ENCODE data around the gene ARHGAP12. TPM values are rescaled to one million over a fixed set of nuclear protein-coding genes. Genes with fewer than 3 reads are reported as not detected.
A peak's percentile ranks its signal among the peaks of the same experiment; 100 is the strongest.
"Not testable (repeated sequence)": the region's sequence is repeated elsewhere in the genome, so short reads cannot be mapped to it uniquely, and the experiment has no call there.

The ARHGAP12 gene
- total RNA-seq, 2 donors from 2014 or later, result 4.5 to 5.3 TPM

- H3K4me3 Mint-ChIP-seq, result no peak overlapping the region
- peaks cover 36 to 42% of the 10 kb centered on the region in 2 donors for H3K4me1 Mint-ChIP-seq (ENCODE audit: low read depth in 2 of 2)
- no peaks in the 10 kb centered on the region for H3K27me3 Mint-ChIP-seq
- ATAC-seq (no peak), DNase-seq (ENCODE audit: low spot score) (no peak)
- H3K9me3 Mint-ChIP-seq, result no peaks in the 10 kb centered on the region
- peaks cover 5% of the 10 kb centered on the region for H3K36me3 Mint-ChIP-seq
- H3K27ac Mint-ChIP-seq, result no peak overlapping the region
Observed at GRCh38 chr10:31897506-31897905, 31.1 kb downstream of the ARHGAP12 start.

- H3K36me3 Mint-ChIP-seq, result peaks cover 5% of the 10 kb centered on the region
- no peak overlapping the region for H3K4me3 Mint-ChIP-seq
- H3K27me3 Mint-ChIP-seq, result no peaks in the 10 kb centered on the region
- H3K4me1 Mint-ChIP-seq (ENCODE audit: low read depth in 2 of 2), result peaks cover 38 to 45% of the 10 kb centered on the region in 2 donors
- DNase-seq (ENCODE audit: low spot score) (no peak), ATAC-seq (no peak)
- no peak overlapping the region for H3K27ac Mint-ChIP-seq
- H3K9me3 Mint-ChIP-seq, result no peaks in the 10 kb centered on the region
Observed at GRCh38 chr10:31896968-31897384, 31.7 kb downstream of the ARHGAP12 start.

- not testable (repeated sequence) for H3K27ac Mint-ChIP-seq; H3K27me3 Mint-ChIP-seq; H3K9me3 Mint-ChIP-seq; H3K4me3 Mint-ChIP-seq; H3K36me3 Mint-ChIP-seq; ATAC-seq; DNase-seq (ENCODE audit: low spot score)
- peaks cover 42 to 45% of the 10 kb centered on the region in 2 donors for H3K4me1 Mint-ChIP-seq (ENCODE audit: low read depth in 2 of 2)
Observed at GRCh38 chr10:31895722-31896121, 32.9 kb downstream of the ARHGAP12 start.

GRCh38 chr10:31888442-31888841, 40.2 kb downstream of the ARHGAP12 start:
- DNase-seq (ENCODE audit: low spot score) (no peak), ATAC-seq (no peak)
- Mint-ChIP-seq H3K36me3 (no peaks in the 10 kb centered on the region), H3K4me1 (ENCODE audit: low read depth in 2 of 2) (peaks cover 21 to 22% of the 10 kb centered on the region in 2 donors), H3K27ac (no peak overlapping the region), H3K9me3 (no peaks in the 10 kb centered on the region), H3K4me3 (no peak overlapping the region), H3K27me3 (no peaks in the 10 kb centered on the region)

GRCh38 chr10:31887850-31888249, 40.8 kb downstream of the ARHGAP12 start:
- H3K36me3 Mint-ChIP-seq, result no peaks in the 10 kb centered on the region
- H3K27me3 Mint-ChIP-seq, result no peaks in the 10 kb centered on the region
- peaks cover 15 to 16% of the 10 kb centered on the region in 2 donors for H3K4me1 Mint-ChIP-seq (ENCODE audit: low read depth in 2 of 2)
- H3K4me3 Mint-ChIP-seq, result no peak overlapping the region
- ATAC-seq, result no peak
- no peak for DNase-seq (ENCODE audit: low spot score)
- no peaks in the 10 kb centered on the region for H3K9me3 Mint-ChIP-seq
- no peak overlapping the region for H3K27ac Mint-ChIP-seq

GRCh38 chr10:31886885-31887284, 41.7 kb downstream of the ARHGAP12 start:
- Mint-ChIP-seq H3K27me3 (no peaks in the 10 kb centered on the region), H3K4me3 (no peak overlapping the region), H3K4me1 (ENCODE audit: low read depth in 2 of 2) (peaks cover 10 to 11% of the 10 kb centered on the region in 2 donors), H3K9me3 (no peaks in the 10 kb centered on the region), H3K36me3 (no peaks in the 10 kb centered on the region), H3K27ac (no peak overlapping the region)
- ATAC-seq (no peak), DNase-seq (ENCODE audit: low spot score) (no peak)

GRCh38 chr10:31885971-31886370, 42.7 kb downstream of the ARHGAP12 start:
- DNase-seq (ENCODE audit: low spot score) (no peak), ATAC-seq (no peak)
- H3K36me3 Mint-ChIP-seq, result no peaks in the 10 kb centered on the region
- no peaks in the 10 kb centered on the region for H3K9me3 Mint-ChIP-seq
- no peaks in the 10 kb centered on the region for H3K27me3 Mint-ChIP-seq
- H3K4me1 Mint-ChIP-seq (ENCODE audit: low read depth in 2 of 2), result peaks cover 6 to 10% of the 10 kb centered on the region in 2 donors
- H3K27ac Mint-ChIP-seq, result no peak overlapping the region
- no peak overlapping the region for H3K4me3 Mint-ChIP-seq

GRCh38 chr10:31884386-31884785, 44.2 kb downstream of the ARHGAP12 start:
- no peaks in the 10 kb centered on the region for H3K36me3 Mint-ChIP-seq
- no peaks in the 10 kb centered on the region for H3K9me3 Mint-ChIP-seq
- no peak overlapping the region for H3K27ac Mint-ChIP-seq
- H3K4me3 Mint-ChIP-seq, result no peak overlapping the region
- DNase-seq (ENCODE audit: low spot score) (no peak), ATAC-seq (no peak)
- H3K27me3 Mint-ChIP-seq, result no peaks in the 10 kb centered on the region
- peaks cover 6 to 10% of the 10 kb centered on the region in 2 donors for H3K4me1 Mint-ChIP-seq (ENCODE audit: low read depth in 2 of 2)

GRCh38 chr10:31883397-31883796, 45.2 kb downstream of the ARHGAP12 start:
- H3K4me3 Mint-ChIP-seq, result no peak overlapping the region
- H3K36me3 Mint-ChIP-seq, result no peaks in the 10 kb centered on the region
- no peak for DNase-seq (ENCODE audit: low spot score)
- no peak overlapping the region for H3K27ac Mint-ChIP-seq
- no peaks in the 10 kb centered on the region for H3K27me3 Mint-ChIP-seq
- ATAC-seq, result no peak
- H3K4me1 Mint-ChIP-seq (ENCODE audit: low read depth in 2 of 2), result peaks cover 6 to 7% of the 10 kb centered on the region in 2 donors
- no peaks in the 10 kb centered on the region for H3K9me3 Mint-ChIP-seq

- Mint-ChIP-seq H3K27ac (no peak overlapping the region), H3K4me1 (ENCODE audit: low read depth in 2 of 2) (peaks cover 3 to 23% of the 10 kb centered on the region in 2 donors)
- ATAC-seq, result no peak
Observed at GRCh38 chr10:31878486-31878885, 50.1 kb downstream of the ARHGAP12 start.

GRCh38 chr10:31876652-31877352, 51.8 kb downstream of the ARHGAP12 start:
- H3K9me3 Mint-ChIP-seq, result no peaks in the 10 kb centered on the region
- DNase-seq (ENCODE audit: low spot score), result no peak
- H3K4me3 Mint-ChIP-seq, result peak overlapping the region; percentile 79
- H3K36me3 Mint-ChIP-seq, result no peaks in the 10 kb centered on the region
- no peaks in the 10 kb centered on the region for H3K27me3 Mint-ChIP-seq
- H3K4me1 Mint-ChIP-seq (ENCODE audit: low read depth in 2 of 2), result peaks cover 3 to 23% of the 10 kb centered on the region in 2 donors
- ATAC-seq, result peak in 1 of 2 donors; percentile 70
- peak overlapping the region in 1 of 2 donors; percentile 78 for H3K27ac Mint-ChIP-seq

More at GRCh38 chr10:31878486-31878885, 50.1 kb downstream of the ARHGAP12 start:
- DNase-seq (ENCODE audit: low spot score), result no peak
- no peaks in the 10 kb centered on the region for H3K9me3 Mint-ChIP-seq
- no peaks in the 10 kb centered on the region for H3K27me3 Mint-ChIP-seq
- no peaks in the 10 kb centered on the region for H3K36me3 Mint-ChIP-seq
- no peak overlapping the region for H3K4me3 Mint-ChIP-seq

GRCh38 chr10:31875608-31876007, 53.0 kb downstream of the ARHGAP12 start:
- Mint-ChIP-seq H3K27ac (no peak overlapping the region), H3K4me3 (peak overlapping the region; percentile 32), H3K27me3 (no peaks in the 10 kb centered on the region), H3K9me3 (no peaks in the 10 kb centered on the region), H3K4me1 (ENCODE audit: low read depth in 2 of 2) (peaks cover 3 to 23% of the 10 kb centered on the region in 2 donors), H3K36me3 (no peaks in the 10 kb centered on the region)
- ATAC-seq, result no peak
- no peak for DNase-seq (ENCODE audit: low spot score)

GRCh38 chr10:31873724-31874123, 54.9 kb downstream of the ARHGAP12 start:
- Mint-ChIP-seq H3K27ac (no peak overlapping the region), H3K9me3 (no peaks in the 10 kb centered on the region), H3K27me3 (no peaks in the 10 kb centered on the region), H3K36me3 (no peaks in the 10 kb centered on the region), H3K4me1 (ENCODE audit: low read depth in 2 of 2) (peaks cover 3 to 23% of the 10 kb centered on the region in 2 donors), H3K4me3 (no peak overlapping the region)
- no peak for ATAC-seq
- no peak for DNase-seq (ENCODE audit: low spot score)

GRCh38 chr10:31871266-31872065, 57.2 kb downstream of the ARHGAP12 start:
- Mint-ChIP-seq H3K4me1 (ENCODE audit: low read depth in 2 of 2) (peaks cover 0 to 17% of the 10 kb centered on the region in 2 donors), H3K36me3 (no peaks in the 10 kb centered on the region), H3K27ac (no peak overlapping the region), H3K9me3 (no peaks in the 10 kb centered on the region), H3K4me3 (no peak overlapping the region), H3K27me3 (no peaks in the 10 kb centered on the region)
- no peak for DNase-seq (ENCODE audit: low spot score)
- no peak for ATAC-seq

Data from natural killer cell treated with Interleukin-12 subunit alpha and Interleukin-12 subunit beta and Interleukin-15 and Interleukin-18, amount 100 ng/mL, for 72 hours (primary cell).